Type B pancreatic cell (in vitro differentiated cells): ENCODE data around the gene ADD2. TPM values are rescaled to one million over a fixed set of nuclear protein-coding genes. Genes with fewer than 3 reads are reported as not detected.

Experiments used
- DNase-seq: peaks from one replicate; pipeline ENCODE4 v3.0.0; 2021; ENCODE audit warnings: mixed read lengths; ENCODE audit not compliant: unreplicated experiment; ENCODE audit errors: extremely low spot score
- H3K27ac Mint-ChIP-seq: 2 replicates; pipeline ENCODE4 v1.8.0; 2021; ENCODE audit warnings: mild to moderate bottlenecking, mixed read lengths
- H3K27me3 Mint-ChIP-seq: 2 replicates; pipeline ENCODE4 v1.8.0; 2021; ENCODE audit warnings: mixed read lengths
- H3K36me3 Mint-ChIP-seq: 2 replicates; pipeline ENCODE4 v1.8.0; 2021; ENCODE audit warnings: mixed read lengths
- H3K4me1 Mint-ChIP-seq: one replicate; pipeline ENCODE4 v1.8.0; 2021; ENCODE audit warnings: mixed read lengths; ENCODE audit not compliant: unreplicated experiment
- H3K4me3 Mint-ChIP-seq: 2 replicates; pipeline ENCODE4 v1.8.0; 2021; ENCODE audit warnings: mild to moderate bottlenecking, mixed read lengths
- H3K9me3 Mint-ChIP-seq: 2 replicates; pipeline ENCODE4 v1.8.0; 2021; ENCODE audit warnings: mixed read lengths
- total RNA-seq: library from RNA; stranded (reverse); gene quantifications from 2 replicates; pipeline ENCODE4 v1.2.1, GENCODE V29; 2021; ENCODE audit warnings: low replicate concordance
- TF ChIP-seq, protein P1 (sequence below): fragments of 200-600 bp; sonication (generic); conservative IDR thresholded peaks from 2 replicates; pipeline ENCODE4 v1.5.0; 2021; ENCODE audit warnings: antibody characterized with exemption, mild to moderate bottlenecking

The ADD2 gene
- total RNA-seq, 1 donor from 2014 or later = 5.0 TPM

GRCh38 chr2:70765507-70765906, 2.5 kb downstream of the ADD2 start:
- no peak overlapping the region for H3K27ac Mint-ChIP-seq
- peaks cover 5% of the 10 kb centered on the region for H3K4me1 Mint-ChIP-seq
- H3K4me3 Mint-ChIP-seq = no peak overlapping the region
- DNase-seq = no peak
- H3K9me3 Mint-ChIP-seq = no peaks in the 10 kb centered on the region
- TF ChIP-seq, protein P1, sequence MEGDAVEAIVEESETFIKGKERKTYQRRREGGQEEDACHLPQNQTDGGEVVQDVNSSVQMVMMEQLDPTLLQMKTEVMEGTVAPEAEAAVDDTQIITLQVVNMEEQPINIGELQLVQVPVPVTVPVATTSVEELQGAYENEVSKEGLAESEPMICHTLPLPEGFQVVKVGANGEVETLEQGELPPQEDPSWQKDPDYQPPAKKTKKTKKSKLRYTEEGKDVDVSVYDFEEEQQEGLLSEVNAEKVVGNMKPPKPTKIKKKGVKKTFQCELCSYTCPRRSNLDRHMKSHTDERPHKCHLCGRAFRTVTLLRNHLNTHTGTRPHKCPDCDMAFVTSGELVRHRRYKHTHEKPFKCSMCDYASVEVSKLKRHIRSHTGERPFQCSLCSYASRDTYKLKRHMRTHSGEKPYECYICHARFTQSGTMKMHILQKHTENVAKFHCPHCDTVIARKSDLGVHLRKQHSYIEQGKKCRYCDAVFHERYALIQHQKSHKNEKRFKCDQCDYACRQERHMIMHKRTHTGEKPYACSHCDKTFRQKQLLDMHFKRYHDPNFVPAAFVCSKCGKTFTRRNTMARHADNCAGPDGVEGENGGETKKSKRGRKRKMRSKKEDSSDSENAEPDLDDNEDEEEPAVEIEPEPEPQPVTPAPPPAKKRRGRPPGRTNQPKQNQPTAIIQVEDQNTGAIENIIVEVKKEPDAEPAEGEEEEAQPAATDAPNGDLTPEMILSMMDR = no peak
- no peaks in the 10 kb centered on the region for H3K36me3 Mint-ChIP-seq
- peaks cover 70% of the 10 kb centered on the region for H3K27me3 Mint-ChIP-seq

DNA sequence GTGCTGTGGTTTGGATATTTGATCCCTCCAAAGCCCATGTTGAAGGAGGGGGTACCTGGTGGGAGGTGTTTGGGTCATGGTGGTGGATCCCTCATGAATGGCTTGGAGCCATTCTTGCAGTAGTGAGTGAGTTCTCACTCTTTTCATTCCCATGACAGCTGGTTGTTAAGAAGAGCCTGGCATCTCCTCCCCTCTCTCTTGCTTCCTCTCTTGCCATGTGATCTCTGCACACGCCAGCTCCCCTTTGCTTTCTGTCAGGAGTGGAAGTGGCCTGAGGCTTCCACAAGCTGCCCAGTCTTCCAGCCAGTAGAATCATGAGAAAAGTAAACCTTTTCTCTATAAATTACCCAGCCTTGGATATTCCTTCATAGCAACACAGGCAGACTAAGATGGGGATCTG, 8.6 kb downstream of the ADD2 start:
- H3K4me3 Mint-ChIP-seq = no peak overlapping the region
- no peaks in the 10 kb centered on the region for H3K4me1 Mint-ChIP-seq
- no peaks in the 10 kb centered on the region for H3K36me3 Mint-ChIP-seq
- no peak overlapping the region for H3K27ac Mint-ChIP-seq
- TF ChIP-seq, protein P1 = no peak
- no peaks in the 10 kb centered on the region for H3K9me3 Mint-ChIP-seq
- H3K27me3 Mint-ChIP-seq = peaks cover 57% of the 10 kb centered on the region
- no peak for DNase-seq

DNA sequence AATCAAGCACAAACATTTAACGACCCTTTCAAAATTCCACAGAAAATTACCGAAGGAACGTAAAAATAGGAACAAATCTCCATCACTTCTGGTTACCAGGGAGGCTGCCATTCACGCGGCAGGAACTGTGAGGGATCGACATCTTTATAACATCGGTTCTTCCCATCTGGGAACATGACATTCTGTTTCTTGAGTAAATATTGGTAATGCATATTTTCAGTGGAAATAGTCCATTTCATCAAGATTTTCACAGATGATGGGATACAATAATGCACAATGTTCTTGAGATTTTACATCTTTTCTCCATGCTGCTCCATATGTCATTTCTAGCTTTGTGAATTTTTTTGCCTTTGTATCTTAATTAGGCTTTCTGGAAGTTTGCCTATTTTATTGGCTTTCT, 10.0 kb downstream of the ADD2 start:
- Mint-ChIP-seq H3K27me3 (peaks cover 47% of the 10 kb centered on the region), H3K4me3 (no peak overlapping the region), H3K27ac (no peak overlapping the region), H3K4me1 (no peaks in the 10 kb centered on the region), H3K9me3 (no peaks in the 10 kb centered on the region), H3K36me3 (no peaks in the 10 kb centered on the region)
- TF ChIP-seq, protein P1 = no peak
- no peak for DNase-seq

GRCh38 chr2:70757360-70757759, 10.6 kb downstream of the ADD2 start:
- Mint-ChIP-seq H3K27ac (no peak overlapping the region), H3K36me3 (no peaks in the 10 kb centered on the region), H3K27me3 (peaks cover 47% of the 10 kb centered on the region), H3K9me3 (no peaks in the 10 kb centered on the region), H3K4me1 (no peaks in the 10 kb centered on the region), H3K4me3 (no peak overlapping the region)
- DNase-seq = no peak
- TF ChIP-seq, protein P1 = no peak

GRCh38 chr2:70756128-70756527, 11.9 kb downstream of the ADD2 start:
- TF ChIP-seq, protein P1 = no peak
- no peak overlapping the region for H3K4me3 Mint-ChIP-seq
- peaks cover 52% of the 10 kb centered on the region for H3K27me3 Mint-ChIP-seq
- no peaks in the 10 kb centered on the region for H3K36me3 Mint-ChIP-seq
- no peak overlapping the region for H3K27ac Mint-ChIP-seq
- no peaks in the 10 kb centered on the region for H3K9me3 Mint-ChIP-seq
- DNase-seq = no peak
- H3K4me1 Mint-ChIP-seq = no peaks in the 10 kb centered on the region

- Mint-ChIP-seq H3K9me3 (no peaks in the 10 kb centered on the region), H3K27me3 (peaks cover 50% of the 10 kb centered on the region), H3K27ac (no peak overlapping the region), H3K4me3 (no peak overlapping the region), H3K4me1 (no peaks in the 10 kb centered on the region), H3K36me3 (no peaks in the 10 kb centered on the region)
- TF ChIP-seq, protein P1 = no peak
- no peak for DNase-seq
These were observed 14.1 kb downstream of the ADD2 start for GRCh38 chr2:70753902-70754301.
